Measurements from ENCODE around the gene MLST8.

The MLST8 gene

DNA sequence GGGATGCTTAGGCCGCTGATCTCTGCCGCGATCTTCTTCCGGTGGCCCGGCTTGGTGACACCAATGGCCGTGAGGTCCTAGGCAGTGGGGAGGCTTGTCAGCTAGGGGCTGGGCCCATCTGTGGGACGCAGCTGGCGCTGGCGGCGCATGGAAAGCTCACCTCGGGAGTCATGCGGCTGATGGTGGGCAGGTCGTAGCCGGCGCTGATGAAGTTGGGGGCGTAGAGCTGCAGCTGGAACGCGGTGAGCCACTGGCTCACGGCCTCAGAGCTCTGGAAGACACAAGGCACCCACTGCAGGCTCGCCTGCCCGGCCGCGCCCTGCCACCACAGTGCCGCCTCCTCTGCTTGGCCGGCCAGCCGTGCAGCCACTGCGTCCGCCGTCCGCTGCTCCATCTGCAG is 21.6 kb upstream of the MLST8 start:
- DNase-seq (ENCODE audit: insufficient read length) = no peak
- no peak for FAIRE-seq
- TF ChIP-seq POLR2A (IDR thresholded peaks at IDR 0.05; ENCODE audit: low read depth, low read length) (no peak), POLR2AphosphoS5 (IDR thresholded peaks at IDR 0.05; ENCODE audit: low read depth, low read length) (no peak), TAF1 (IDR thresholded peaks at IDR 0.05; ENCODE audit: borderline replicate concordance, low read depth, low read length) (no peak)

DNA sequence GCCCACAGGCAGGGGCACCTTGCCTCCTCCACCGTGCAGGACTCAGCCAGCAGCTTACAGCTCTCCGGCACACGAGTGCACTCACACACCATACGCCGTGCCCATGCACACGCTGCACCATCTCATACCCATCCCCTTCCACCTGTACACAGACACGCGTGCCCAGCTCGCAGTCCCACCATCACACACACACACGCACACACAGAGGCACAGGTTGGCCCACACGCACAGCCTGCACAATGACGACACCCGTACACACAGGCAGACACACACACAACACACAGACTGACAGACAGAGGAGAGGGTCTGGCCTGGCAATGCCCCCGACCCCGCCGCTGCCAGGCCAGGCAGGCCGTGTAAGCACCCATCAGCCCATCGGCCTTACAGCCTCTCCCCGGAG is 20.9 kb upstream of the MLST8 start:
- no peak for FAIRE-seq
- DNase-seq (ENCODE audit: insufficient read length) = no peak
- TF ChIP-seq TAF1 (IDR thresholded peaks at IDR 0.05; ENCODE audit: borderline replicate concordance, low read depth, low read length) (no peak), POLR2A (IDR thresholded peaks at IDR 0.05; ENCODE audit: low read depth, low read length) (no peak), POLR2AphosphoS5 (IDR thresholded peaks at IDR 0.05; ENCODE audit: low read depth, low read length) (no peak)

DNA sequence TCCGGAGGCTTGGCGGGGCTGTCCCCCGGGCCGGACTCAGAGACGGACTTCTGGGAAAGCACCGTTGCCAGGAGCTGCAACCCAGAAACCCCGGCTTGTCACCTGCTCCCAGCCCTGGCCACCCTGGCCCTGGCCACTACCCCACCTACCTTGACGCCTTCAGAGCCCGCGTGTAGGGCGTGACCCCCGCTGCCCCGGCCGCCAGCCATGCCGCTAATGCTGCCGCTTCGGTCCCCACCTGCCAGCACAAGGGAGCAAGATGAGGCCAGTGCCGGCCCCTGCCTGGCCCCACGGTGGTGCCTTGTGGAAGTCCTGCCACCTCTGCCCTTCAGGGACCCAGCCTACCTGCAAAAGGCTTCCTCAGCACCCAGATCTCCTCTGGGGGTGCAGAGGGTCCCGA is 20.3 kb upstream of the MLST8 start:
- FAIRE-seq (no peak), DNase-seq (ENCODE audit: insufficient read length) (no peak)
- TF ChIP-seq TAF1 (IDR thresholded peaks at IDR 0.05; ENCODE audit: borderline replicate concordance, low read depth, low read length) = no peak
- TF ChIP-seq POLR2A (IDR thresholded peaks at IDR 0.05; ENCODE audit: low read depth, low read length) = no peak
- no peak for TF ChIP-seq POLR2AphosphoS5 (IDR thresholded peaks at IDR 0.05; ENCODE audit: low read depth, low read length)

DNA sequence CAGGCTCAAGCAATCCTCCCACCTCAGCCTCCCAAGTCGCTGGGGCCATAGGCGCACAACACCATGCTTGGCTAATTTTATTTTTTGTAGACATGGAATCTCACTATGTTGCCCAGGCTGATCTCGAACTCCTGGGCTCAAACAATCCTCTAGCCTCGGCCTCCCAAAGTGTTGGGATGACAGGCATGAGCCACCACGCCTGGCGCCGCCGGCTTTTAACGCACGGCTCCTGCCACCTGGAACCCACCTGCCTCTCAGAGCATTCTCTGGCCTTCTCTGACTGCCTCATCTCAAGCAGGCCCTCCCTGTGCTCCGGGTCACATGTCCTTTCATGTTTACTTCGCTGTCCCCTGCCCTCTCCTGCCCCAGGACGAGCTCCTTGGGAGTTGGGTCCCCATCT is 19.2 kb upstream of the MLST8 start:
- FAIRE-seq = no peak
- TF ChIP-seq POLR2AphosphoS5 (IDR thresholded peaks at IDR 0.05; ENCODE audit: low read depth, low read length) (no peak), TAF1 (IDR thresholded peaks at IDR 0.05; ENCODE audit: borderline replicate concordance, low read depth, low read length) (no peak), POLR2A (IDR thresholded peaks at IDR 0.05; ENCODE audit: low read depth, low read length) (no peak)
- no peak for DNase-seq (ENCODE audit: insufficient read length)

DNA sequence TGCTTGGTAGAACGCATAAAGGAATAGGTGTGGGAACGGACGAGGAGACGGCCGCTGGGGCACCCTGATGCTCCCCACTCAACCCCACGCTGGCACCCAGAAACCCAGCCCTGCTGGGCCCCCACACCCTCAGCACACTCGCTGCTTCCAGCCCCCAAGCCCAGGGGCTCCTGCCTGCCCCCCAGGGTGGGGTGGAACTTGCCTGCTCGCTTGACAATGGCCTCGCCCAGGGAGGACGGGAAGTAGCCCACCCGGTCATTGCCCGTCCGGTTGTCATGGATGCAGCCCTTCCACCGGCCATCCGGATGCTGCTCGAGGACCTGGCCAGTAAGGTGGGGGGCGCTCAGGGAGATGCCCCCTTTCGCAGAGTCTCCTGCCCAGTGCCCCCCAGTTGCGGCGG is 18.7 kb upstream of the MLST8 start:
- TF ChIP-seq POLR2AphosphoS5 (IDR thresholded peaks at IDR 0.05; ENCODE audit: low read depth, low read length) = no peak
- TF ChIP-seq TAF1 (IDR thresholded peaks at IDR 0.05; ENCODE audit: borderline replicate concordance, low read depth, low read length) = no peak
- no peak for TF ChIP-seq POLR2A (IDR thresholded peaks at IDR 0.05; ENCODE audit: low read depth, low read length)

DNA sequence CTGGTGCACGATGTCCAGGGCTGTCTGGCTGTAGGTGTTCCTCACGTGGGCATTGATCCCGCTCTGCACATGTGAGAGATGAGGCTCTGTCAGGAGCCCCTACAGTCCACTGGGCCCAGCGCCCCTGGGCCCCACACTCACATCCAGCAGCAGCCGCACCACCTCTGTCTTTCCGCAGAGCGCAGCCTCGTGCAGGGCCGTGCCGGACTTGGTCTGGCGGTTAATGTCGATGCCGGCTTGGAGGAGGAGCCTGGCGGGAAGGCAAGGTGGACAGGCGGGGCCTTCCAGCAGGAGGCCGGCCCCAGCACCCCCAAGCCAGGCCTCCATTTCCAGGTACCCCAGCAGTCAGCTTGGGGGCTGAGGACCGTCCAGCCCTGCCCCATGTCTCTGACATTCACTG is 18.0 kb upstream of the MLST8 start:
- FAIRE-seq (no peak), DNase-seq (ENCODE audit: insufficient read length) (no peak)
- TF ChIP-seq POLR2A (IDR thresholded peaks at IDR 0.05; ENCODE audit: low read depth, low read length) = no peak
- TF ChIP-seq TAF1 (IDR thresholded peaks at IDR 0.05; ENCODE audit: borderline replicate concordance, low read depth, low read length) = no peak
- TF ChIP-seq POLR2AphosphoS5 (IDR thresholded peaks at IDR 0.05; ENCODE audit: low read depth, low read length) = no peak

More for the DNA sequence above, 18.7 kb upstream of the MLST8 start:
- DNase-seq (ENCODE audit: insufficient read length) (no peak), FAIRE-seq (no peak)

DNA sequence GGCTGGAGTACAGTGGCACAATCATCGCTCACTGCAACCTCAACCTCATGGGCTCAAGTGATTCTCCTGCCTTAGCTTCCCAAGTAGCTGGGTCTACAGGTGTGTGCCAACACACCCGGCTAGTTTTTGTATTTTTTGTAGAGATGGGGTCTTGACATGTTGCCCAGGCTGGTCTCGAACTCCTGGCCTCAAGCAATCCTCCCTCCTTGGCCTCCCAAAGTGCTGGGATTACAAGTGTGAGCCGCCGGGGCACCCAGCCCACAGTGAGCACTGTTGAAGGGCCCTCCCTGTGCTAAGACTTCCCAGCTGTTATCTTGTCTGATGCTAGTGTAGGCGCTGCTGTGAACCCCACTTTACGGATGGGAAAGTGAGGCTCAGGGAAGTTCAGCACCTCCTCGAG is 16.9 kb upstream of the MLST8 start:
- FAIRE-seq (no peak), DNase-seq (ENCODE audit: insufficient read length) (no peak)
- no peak for TF ChIP-seq POLR2AphosphoS5 (IDR thresholded peaks at IDR 0.05; ENCODE audit: low read depth, low read length)
- no peak for TF ChIP-seq POLR2A (IDR thresholded peaks at IDR 0.05; ENCODE audit: low read depth, low read length)
- no peak for TF ChIP-seq TAF1 (IDR thresholded peaks at IDR 0.05; ENCODE audit: borderline replicate concordance, low read depth, low read length)

DNA sequence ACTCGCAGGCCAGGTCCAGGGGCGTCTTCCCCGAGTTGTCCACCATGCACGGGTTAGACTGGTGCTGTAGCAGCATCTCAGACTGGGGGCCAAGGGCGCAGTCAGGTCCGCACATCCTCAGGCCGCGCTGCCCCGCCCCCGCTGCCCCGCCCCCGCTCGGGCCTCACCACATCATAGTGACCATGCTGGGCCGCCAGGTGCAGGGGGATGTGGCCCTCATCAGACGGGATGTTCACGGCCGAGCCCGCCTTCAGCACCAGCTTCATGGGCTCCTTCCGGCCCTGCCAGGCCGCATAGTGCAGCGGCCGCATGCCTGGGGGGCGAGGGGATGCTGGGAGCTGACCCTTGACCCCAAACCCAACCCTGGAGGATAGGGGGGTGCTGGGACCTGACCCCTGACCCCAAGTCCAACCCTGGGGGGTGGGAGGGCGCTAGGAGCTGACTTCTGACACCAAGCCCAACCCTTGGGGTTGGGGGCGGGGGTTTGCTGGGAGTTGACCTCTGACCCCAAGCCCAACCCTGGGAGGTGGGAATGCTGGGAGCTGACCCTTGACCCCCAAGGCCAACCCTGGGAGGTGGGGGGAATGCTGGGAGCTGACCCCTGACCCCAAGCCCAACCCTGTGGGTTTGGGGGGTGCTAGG is 15.9 kb upstream of the MLST8 start:
- TF ChIP-seq POLR2AphosphoS5 (IDR thresholded peaks at IDR 0.05; ENCODE audit: low read depth, low read length) = no peak
- no peak for TF ChIP-seq TAF1 (IDR thresholded peaks at IDR 0.05; ENCODE audit: borderline replicate concordance, low read depth, low read length)
- no peak for TF ChIP-seq POLR2A (IDR thresholded peaks at IDR 0.05; ENCODE audit: low read depth, low read length)
- FAIRE-seq = no peak
- DNase-seq (ENCODE audit: insufficient read length) = no peak

DNA sequence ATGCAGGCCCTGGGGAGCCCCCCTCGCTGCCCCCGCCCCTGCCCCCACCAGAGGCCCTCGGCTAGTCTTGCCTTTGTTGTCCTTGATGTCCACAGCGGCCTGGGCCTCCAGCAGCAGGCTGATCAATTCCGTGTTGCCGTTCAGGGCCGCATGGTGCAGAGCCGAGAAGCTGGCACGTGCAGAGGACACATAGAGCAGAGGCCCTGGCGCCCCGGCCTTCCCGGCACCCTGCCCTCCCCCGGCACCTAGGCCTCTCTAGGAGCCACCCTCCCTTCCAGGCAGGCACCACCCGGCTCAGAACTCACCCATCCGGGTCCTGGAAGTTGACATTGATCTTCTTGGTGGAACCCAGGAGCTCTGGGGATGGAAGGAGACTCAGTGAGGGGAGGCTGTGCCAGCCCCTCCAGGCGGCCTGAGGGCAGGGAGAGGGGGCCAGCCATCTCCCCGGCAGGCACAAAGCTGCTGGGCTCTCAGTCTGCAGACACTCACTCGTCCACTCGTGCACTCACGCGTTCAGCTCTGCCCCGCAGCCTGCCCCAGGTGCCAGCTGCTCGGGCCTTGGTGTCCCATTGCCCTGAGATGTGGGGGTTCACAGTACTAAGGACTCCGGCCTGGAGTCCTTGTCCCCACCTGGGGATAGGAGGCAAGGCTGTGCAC is 15.1 kb upstream of the MLST8 start:
- FAIRE-seq (no peak), DNase-seq (ENCODE audit: insufficient read length) (no peak)
- no peak for TF ChIP-seq POLR2AphosphoS5 (IDR thresholded peaks at IDR 0.05; ENCODE audit: low read depth, low read length)
- no peak for TF ChIP-seq POLR2A (IDR thresholded peaks at IDR 0.05; ENCODE audit: low read depth, low read length)
- TF ChIP-seq TAF1 (IDR thresholded peaks at IDR 0.05; ENCODE audit: borderline replicate concordance, low read depth, low read length) = no peak

DNA sequence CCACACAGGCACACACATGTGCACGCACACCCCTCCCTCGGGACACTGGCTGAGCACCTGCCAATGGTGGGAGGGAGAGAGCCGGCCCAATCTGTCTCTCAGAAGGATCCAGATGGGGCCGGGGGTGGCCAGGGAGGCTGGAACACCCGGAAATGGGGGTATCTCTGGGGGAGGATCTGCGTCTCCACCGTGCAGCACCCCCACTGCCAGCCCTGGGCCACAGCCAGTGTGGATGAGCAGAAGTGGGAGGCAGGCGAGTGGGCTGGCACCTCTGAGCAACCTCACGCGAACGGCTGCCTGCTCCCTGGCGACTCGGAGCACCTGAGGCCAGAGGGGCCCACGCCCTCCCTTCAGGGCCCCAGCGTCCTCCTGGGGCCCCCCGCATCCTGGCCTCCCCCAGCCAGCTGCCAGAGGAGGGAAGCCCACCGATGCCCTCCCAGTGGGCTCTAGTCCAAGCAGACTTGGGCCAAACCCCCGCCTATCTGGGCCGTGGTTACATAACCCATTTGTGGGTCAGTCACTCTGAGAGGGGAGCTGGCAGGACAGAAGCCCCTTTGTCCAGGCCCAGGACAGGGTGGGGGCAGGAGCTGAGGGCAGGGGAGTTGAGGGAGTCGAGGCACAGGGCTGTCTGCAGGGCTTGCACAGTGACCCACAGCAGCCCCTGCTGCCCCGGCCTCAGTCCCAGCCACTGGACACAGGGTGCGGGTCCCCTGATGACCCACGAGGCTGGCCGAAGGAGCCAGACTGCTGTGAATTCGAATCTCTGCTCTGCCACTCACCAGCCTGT is 14.4 kb upstream of the MLST8 start:
- no peak for DNase-seq (ENCODE audit: insufficient read length)
- no peak for FAIRE-seq
- TF ChIP-seq POLR2AphosphoS5 (IDR thresholded peaks at IDR 0.05; ENCODE audit: low read depth, low read length) (no peak), POLR2A (IDR thresholded peaks at IDR 0.05; ENCODE audit: low read depth, low read length) (no peak), TAF1 (IDR thresholded peaks at IDR 0.05; ENCODE audit: borderline replicate concordance, low read depth, low read length) (no peak)

DNA sequence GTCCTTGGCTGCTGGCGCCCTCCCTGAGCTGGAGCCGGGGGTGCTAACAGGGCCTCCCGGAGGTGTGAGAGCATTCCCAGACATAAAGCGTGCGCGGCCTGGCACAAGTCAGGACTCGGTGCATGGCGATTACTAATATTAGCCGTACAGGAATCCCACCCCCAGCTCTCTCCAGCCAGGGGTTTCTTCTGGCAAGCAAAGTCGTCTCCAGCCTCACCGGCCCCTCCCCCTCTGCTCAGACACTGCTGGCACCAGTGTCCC is 13.9 kb upstream of the MLST8 start:
- DNase-seq (ENCODE audit: insufficient read length) (no peak), FAIRE-seq (no peak)
- no peak for TF ChIP-seq POLR2A (IDR thresholded peaks at IDR 0.05; ENCODE audit: low read depth, low read length)
- TF ChIP-seq TAF1 (IDR thresholded peaks at IDR 0.05; ENCODE audit: borderline replicate concordance, low read depth, low read length) = no peak
- TF ChIP-seq POLR2AphosphoS5 (IDR thresholded peaks at IDR 0.05; ENCODE audit: low read depth, low read length) = no peak
